Heart right ventricle (tissue), 16 donors: ENCODE results near the gene RO60. TPM values are rescaled to one million over a fixed set of nuclear protein-coding genes. Genes with fewer than 3 reads are reported as not detected.
A peak's percentile ranks its signal among the peaks of the same experiment; 100 is the strongest.

ENCODE experiments used
- ATAC-seq, 8 donors: fragments of 200-7000 bp; cut with Tn5 transposase; one replicate each; pipeline ENCODE4 v1.9.1; 2020; ENCODE audit warnings: mild to moderate bottlenecking in 8 of 8, moderate library complexity in 8 of 8, moderate number of reproducible peaks in 1 of 8
- DNase-seq, 2 donors: peaks; one replicate each; pipeline ENCODE4 v3.0.0-alpha.2; 2020
- H3K27ac ChIP-seq, 10 donors: fragments of 200-600 bp; sonication (generic) in 2 of 10; one replicate each; pipeline versions ENCODE4 v1.5.0 to v1.8.0; 2020 to 2022; ENCODE audit warnings: mild to moderate bottlenecking in 3 of 10
- H3K27me3 ChIP-seq, 7 donors: fragments of 200-600 bp; one replicate each; pipeline ENCODE4 v1.8.0; 2021 to 2022; ENCODE audit warnings: mild to moderate bottlenecking in 2 of 7
- H3K36me3 ChIP-seq, 9 donors: fragments of 200-600 bp; sonication (generic) in 1 of 9; one replicate each; pipeline versions ENCODE4 v1.5.0 to v1.8.0; 2020 to 2022; ENCODE audit warnings: mild to moderate bottlenecking in 2 of 9
- H3K4me1 ChIP-seq, 9 donors: fragments of 200-600 bp; sonication (generic) in 1 of 9; one replicate each; pipeline versions ENCODE4 v1.5.0 to v1.8.0; 2020 to 2022; ENCODE audit warnings: mild to moderate bottlenecking in 4 of 9
- H3K4me3 ChIP-seq, 10 donors: fragments of 200-600 bp; sonication (generic) in 2 of 10; one replicate each; pipeline versions ENCODE4 v1.5.0 to v1.8.0; 2020 to 2022; ENCODE audit warnings: mild to moderate bottlenecking in 7 of 10, moderate library complexity in 2 of 10
- H3K9me3 ChIP-seq, 11 donors: fragments of 200-600 bp in 10 of 11; sonication (generic) in 2 of 11; one replicate each; pipeline versions ENCODE4 v1.5.0 to v1.8.0; 2013 to 2022; ENCODE audit warnings: mild to moderate bottlenecking in 2 of 11, control low read depth in 1 of 11, moderate library complexity in 1 of 11
- WGBS, 2 donors: extraction: QIAGEN DNeasy Blood & Tissue Kit; methylation state at CpG; one replicate each; pipeline ENCODE4 v1.1.7; 2013; ENCODE audit warnings: inconsistent platforms in 1 of 2; 5-methylcytosine and 5-hydroxymethylcytosine counted together
- intact Hi-C, 10 donors: fragments of 100-400 bp; cut with DNase I; formaldehyde crosslinking; loops; one replicate each; pipeline versions ENCODE4 v1.11.1 to v1.14.2; 2022
- polyA plus RNA-seq, 2 donors: library from polyadenylated mRNA; stranded (reverse); fragments of 200-250 nt; gene quantifications; one replicate each; pipeline ENCODE4 v1.2.3, GENCODE V29; 2013
- total RNA-seq, 10 donors: library from RNA; stranded (reverse); fragmentation: NEBNext Ultra II Directional in 3 of 10; extraction: Animal tissue kit (Norgen Biotek cat#: 25700) in 3 of 10; gene quantifications; one replicate each; pipeline versions ENCODE4 v1.2.1 to v1.2.4, GENCODE V29; 2021 to 2023
- TF ChIP-seq, protein P1 (sequence below), 9 donors: fragments of 200-600 bp; sonication (generic) in 2 of 9; IDR thresholded peaks; one replicate each; pipeline versions ENCODE4 v1.5.0 to v1.8.0; 2021 to 2022; ENCODE audit warnings: antibody characterized with exemption in 9 of 9, mild to moderate bottlenecking in 5 of 9, moderate library complexity in 1 of 9
- donor health status: Arrhythmogenic right ventricular cardiomyopathy.
- donor health status: ischemic (EF 13 %, LVEDD 7.1; RV severe dilation, severe dysfunction).
- donor health status: healthy with polysubstance abuse.
- donor health status: DM: no; HTN: yes; CAD: no.
- donor health status: DM: no; HTN: no; CAD: no.
- donor health status: ischemic (EF 25% LVEDD 6.9; RV normal size, moderate dysfunction).
- donor health status: ischemic (EF 25% LVEDD 5.7; RV mildly dilated, moderate dysfunction).
- donor health status: healthy.
- donor health status: DM: yes; HTN: yes; CAD: no.
- donor health status: Ischemic cardiomyopathy.
- donor health status: ischemic (EF 35%, LVEDD 5.7; RV mildly dilated, moderate dysfunction).
- donor health status: nonischemic (EF 11% LVEDD 7.7; RV severe dilation, severe dysfunction).
- donor health status: DM: yes; HTN: yes; CAD: no.
- donor health status: PGD.
- donor health status: ischemic (EF 29% LVEDD 5.4; RV normal size, mild dysfunction).
- donor health status: nonischemic (EF 23%, LVEDD 6.1; RV moderate dilation, normal function).

The RO60 gene
- total and polyA plus RNA-seq, 12 donors: 4.7 to 62.9 (median 54.9) TPM

DNA sequence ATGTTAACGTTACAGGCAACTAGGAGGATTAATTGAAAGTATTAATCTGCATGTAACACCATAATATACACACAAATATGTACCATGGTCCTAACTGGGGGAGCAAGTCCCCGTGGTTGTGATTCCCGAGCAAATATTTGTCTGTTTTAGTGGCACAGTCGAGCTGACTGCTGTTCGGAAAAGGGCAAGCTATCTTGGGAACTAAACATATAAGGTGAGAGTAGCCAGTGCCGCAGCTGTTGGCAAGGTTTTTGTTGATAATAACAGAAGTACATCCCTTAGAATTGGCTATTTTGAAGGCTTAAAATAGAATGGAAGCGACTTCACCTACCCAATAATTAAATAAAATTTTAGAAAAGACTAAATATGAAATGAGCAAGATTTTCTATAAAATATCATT lies 45.7 kb upstream of the RO60 start:
- TF ChIP-seq, protein P1, sequence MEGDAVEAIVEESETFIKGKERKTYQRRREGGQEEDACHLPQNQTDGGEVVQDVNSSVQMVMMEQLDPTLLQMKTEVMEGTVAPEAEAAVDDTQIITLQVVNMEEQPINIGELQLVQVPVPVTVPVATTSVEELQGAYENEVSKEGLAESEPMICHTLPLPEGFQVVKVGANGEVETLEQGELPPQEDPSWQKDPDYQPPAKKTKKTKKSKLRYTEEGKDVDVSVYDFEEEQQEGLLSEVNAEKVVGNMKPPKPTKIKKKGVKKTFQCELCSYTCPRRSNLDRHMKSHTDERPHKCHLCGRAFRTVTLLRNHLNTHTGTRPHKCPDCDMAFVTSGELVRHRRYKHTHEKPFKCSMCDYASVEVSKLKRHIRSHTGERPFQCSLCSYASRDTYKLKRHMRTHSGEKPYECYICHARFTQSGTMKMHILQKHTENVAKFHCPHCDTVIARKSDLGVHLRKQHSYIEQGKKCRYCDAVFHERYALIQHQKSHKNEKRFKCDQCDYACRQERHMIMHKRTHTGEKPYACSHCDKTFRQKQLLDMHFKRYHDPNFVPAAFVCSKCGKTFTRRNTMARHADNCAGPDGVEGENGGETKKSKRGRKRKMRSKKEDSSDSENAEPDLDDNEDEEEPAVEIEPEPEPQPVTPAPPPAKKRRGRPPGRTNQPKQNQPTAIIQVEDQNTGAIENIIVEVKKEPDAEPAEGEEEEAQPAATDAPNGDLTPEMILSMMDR (IDR thresholded peaks at IDR 0.05): no peak
- ATAC-seq (peak in 7 of 8 donors; percentile 38 to 94 (median 85)), DNase-seq (peak in 1 of 2 donors; percentile 9)
- H3K27me3 ChIP-seq: no peaks in the 10 kb centered on the region
- H3K4me1 ChIP-seq: peaks cover 0 to 20% (median 5%) of the 10 kb centered on the region in 9 donors
- intact Hi-C loops: loop anchor here in 5 of 10 donors (10.0 kb wide), 5 partner anchors 209 to 539 kb away; partner anchors contain the start of genes RGS13 (in 1 of the 5) and RGS2 (in 1 of the 5)
- H3K4me3 ChIP-seq: peak overlapping the region in 2 of 10 donors; percentile 3 to 4
- 51 to 61% methylated on average over 7 of the region's 7 CpGs for WGBS, 2 donors
- H3K36me3 ChIP-seq: peaks cover 0 to 18% (median 0%) of the 10 kb centered on the region in 9 donors
- peak overlapping the region in 5 of 10 donors; percentile 41 to 68 (median 56) for H3K27ac ChIP-seq
- H3K9me3 ChIP-seq: no peaks in the 10 kb centered on the region

DNA sequence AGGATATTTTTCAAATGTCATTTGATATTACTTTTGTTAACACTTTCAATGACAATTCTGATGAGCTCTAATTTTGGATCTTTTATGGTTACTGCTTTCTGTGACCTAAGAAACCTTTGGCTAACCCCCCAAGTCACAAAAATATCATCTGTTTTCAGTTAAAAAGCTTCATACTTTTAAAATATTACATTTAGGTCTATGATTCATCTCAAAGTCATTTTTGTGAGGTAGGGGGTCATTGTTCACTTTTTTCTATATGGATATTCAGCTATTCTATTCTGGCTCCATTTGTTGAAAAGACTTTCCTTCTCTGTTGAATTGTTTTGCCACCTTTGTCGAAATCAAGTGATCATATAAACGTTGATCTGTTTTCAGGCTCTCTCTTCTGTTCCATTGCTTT lies 45.0 kb upstream of the RO60 start:
- no peaks in the 10 kb centered on the region for H3K9me3 ChIP-seq
- intact Hi-C loops: loop anchor here in 5 of 10 donors (10.0 kb wide), 5 partner anchors 210 to 540 kb away; partner anchors contain the start of genes RGS13 (in 1 of the 5) and RGS2 (in 1 of the 5)
- no peak overlapping the region for H3K4me3 ChIP-seq
- ATAC-seq (no peak), DNase-seq (no peak)
- H3K27ac ChIP-seq: peak overlapping the region in 2 of 10 donors; percentile 41 to 48
- peaks cover 0 to 20% (median 5%) of the 10 kb centered on the region in 9 donors for H3K4me1 ChIP-seq
- TF ChIP-seq, protein P1 (IDR thresholded peaks at IDR 0.05): no peak
- 53 to 72% methylated on average over 2 of the region's 2 CpGs for WGBS, 2 donors
- peaks cover 0 to 18% (median 0%) of the 10 kb centered on the region in 9 donors for H3K36me3 ChIP-seq
- H3K27me3 ChIP-seq: no peaks in the 10 kb centered on the region

DNA sequence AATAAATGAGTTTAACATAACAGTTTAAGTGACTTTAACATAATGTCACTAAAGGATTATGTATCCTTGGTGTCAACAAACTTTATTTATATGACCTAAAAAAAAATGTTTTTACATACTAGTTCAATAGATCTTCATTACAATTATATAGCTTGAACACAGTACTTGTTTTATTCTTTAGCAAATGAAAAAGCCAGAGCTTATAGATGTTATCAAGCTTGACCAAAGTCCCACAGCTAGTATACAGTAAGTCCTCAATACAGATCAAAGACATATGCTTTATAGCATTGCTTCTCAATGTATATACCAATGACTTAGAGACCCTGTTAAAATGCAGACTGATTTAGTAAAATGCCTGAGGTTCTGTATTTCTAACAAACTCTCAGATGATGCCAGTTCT lies 42.6 kb upstream of the RO60 start:
- no peak for ATAC-seq

DNA sequence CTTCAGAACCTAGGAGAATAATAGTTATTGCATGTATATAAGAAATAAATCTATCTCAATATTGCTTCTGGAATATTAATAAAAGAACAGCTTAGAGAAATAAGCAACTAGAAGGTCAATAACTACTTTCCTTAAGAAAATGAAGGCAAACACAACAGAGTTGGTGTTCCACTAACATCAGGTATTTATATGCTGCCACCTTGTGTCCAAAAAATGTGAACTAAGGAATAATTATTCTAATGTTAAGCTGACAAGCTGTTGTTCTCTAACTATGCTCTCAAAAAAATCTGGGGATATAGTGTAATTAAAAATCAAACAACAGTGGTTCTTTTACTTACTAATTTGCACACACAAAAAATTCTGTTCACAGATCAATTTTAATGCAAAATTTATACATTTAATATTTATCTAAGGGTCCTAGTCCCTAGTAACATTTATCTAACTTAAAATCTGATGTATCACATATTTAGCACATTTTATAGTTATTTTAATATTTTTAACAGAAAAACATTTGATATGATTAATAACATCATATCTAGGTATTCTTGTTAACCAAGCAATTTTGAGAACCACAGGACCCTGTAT lies 39.9 kb upstream of the RO60 start:
- ATAC-seq (peak in 4 of 8 donors; percentile 42 to 63 (median 54)), DNase-seq (peak in 1 of 2 donors; percentile 8)
- Histone ChIP-seq H3K27me3 (no peaks in the 10 kb centered on the region), H3K4me3 (no peak overlapping the region), H3K4me1 (peaks cover 0 to 2% (median 0%) of the 10 kb centered on the region in 9 donors), H3K36me3 (peaks cover 0 to 61% (median 0%) of the 10 kb centered on the region in 9 donors), H3K9me3 (no peaks in the 10 kb centered on the region), H3K27ac (no peak overlapping the region)
- intact Hi-C loops: loop anchor here (2.0 to 10.0 kb wide), 16 partner anchors 205 to 547 kb away; partner anchors contain the start of genes RGS2 (in 3 of the 10) and RGS13 (in 1 of the 10)
- TF ChIP-seq, protein P1 (IDR thresholded peaks at IDR 0.05): peak; percentile 26 to 74 (median 60)

More for the DNA sequence above, 42.6 kb upstream of the RO60 start:
- H3K4me3 ChIP-seq: no peak overlapping the region
- intact Hi-C loops: loop anchor here in 8 of 10 donors (5.0 to 10.0 kb wide), 7 partner anchors 209 to 542 kb away; partner anchors contain the start of genes RGS2 (in 3 of the 8) and RGS13 (in 1 of the 8)
- TF ChIP-seq, protein P1 (IDR thresholded peaks at IDR 0.05): no peak
- peaks cover 0 to 38% (median 0%) of the 10 kb centered on the region in 9 donors for H3K36me3 ChIP-seq
- H3K27me3 ChIP-seq: no peaks in the 10 kb centered on the region
- H3K9me3 ChIP-seq: no peaks in the 10 kb centered on the region
- H3K4me1 ChIP-seq: peaks cover 0 to 20% (median 5%) of the 10 kb centered on the region in 9 donors
- no peak overlapping the region for H3K27ac ChIP-seq
- no peak for DNase-seq
